CD1c-positive myeloid dendritic cell (primary cell): ENCODE measurements around the gene ARHGAP10.
"Not testable (repeated sequence)": the region's sequence is repeated elsewhere in the genome, so short reads cannot be mapped to it uniquely, and the experiment has no call there.

Source experiments
- DNase-seq: peaks from one replicate; pipeline ENCODE4 v3.0.0-alpha.2; 2016; ENCODE audit errors: extremely low spot score

Gene ARHGAP10

GRCh38 chr4:147847751-147848590 is 116.1 kb downstream of the ARHGAP10 start:
- no peak for DNase-seq

- no peak for DNase-seq
Observed at GRCh38 chr4:147848634-147849033, 116.7 kb downstream of the ARHGAP10 start.

- no peak for DNase-seq
Observed at GRCh38 chr4:147851135-147851534, 119.2 kb downstream of the ARHGAP10 start.

GRCh38 chr4:147853706-147854105 is 121.8 kb downstream of the ARHGAP10 start:
- peak; percentile 24 for DNase-seq

- no peak for DNase-seq
Observed at GRCh38 chr4:147854154-147854553, 122.3 kb downstream of the ARHGAP10 start.

DNA sequence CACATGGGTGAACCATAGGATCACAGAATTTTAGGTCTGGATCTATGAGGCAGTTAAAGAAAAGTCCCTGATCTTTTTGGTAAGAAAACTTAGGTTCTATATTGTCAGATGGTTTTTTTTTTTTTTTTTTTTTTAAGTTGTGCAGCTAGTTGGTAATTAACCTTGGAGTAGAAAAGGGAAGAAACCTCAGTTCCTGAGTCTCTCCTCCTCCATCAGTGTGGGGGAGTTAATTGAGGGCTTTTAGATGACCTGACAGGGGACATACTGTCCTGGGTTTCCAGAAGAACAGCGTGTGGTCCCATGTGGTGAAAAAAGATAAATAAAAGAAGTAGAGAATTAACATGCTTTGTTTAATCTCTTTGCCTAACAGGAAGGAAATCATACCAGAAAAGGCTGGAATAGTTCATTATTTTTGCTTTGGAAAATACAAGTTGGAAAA is 123.7 kb downstream of the ARHGAP10 start:
- DNase-seq = peak; percentile 57

DNA sequence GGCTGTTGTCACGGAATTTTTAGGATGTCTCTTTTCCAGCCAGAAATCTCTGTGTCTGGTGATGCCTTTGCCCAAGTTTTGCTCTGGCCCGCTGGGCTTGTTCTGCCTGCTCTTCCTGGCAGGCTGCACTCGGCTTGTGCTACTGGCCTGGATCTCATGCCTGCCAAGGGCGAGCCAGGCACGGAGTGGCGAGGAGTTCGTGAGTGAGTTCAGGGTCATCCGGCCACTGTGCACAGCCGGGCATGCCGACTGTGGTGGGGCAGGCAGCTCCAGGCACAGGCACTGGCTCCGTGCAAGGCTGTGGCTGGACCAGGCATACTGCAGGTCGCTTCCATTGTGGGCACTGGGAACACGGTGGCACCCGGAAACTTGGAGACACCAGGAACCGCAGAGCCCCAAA is 129.1 kb downstream of the ARHGAP10 start:
- no peak for DNase-seq

- no peak for DNase-seq
Observed at GRCh38 chr4:147862043-147862692, 130.3 kb downstream of the ARHGAP10 start.

GRCh38 chr4:147863111-147863747 is 131.3 kb downstream of the ARHGAP10 start:
- no peak for DNase-seq

DNA sequence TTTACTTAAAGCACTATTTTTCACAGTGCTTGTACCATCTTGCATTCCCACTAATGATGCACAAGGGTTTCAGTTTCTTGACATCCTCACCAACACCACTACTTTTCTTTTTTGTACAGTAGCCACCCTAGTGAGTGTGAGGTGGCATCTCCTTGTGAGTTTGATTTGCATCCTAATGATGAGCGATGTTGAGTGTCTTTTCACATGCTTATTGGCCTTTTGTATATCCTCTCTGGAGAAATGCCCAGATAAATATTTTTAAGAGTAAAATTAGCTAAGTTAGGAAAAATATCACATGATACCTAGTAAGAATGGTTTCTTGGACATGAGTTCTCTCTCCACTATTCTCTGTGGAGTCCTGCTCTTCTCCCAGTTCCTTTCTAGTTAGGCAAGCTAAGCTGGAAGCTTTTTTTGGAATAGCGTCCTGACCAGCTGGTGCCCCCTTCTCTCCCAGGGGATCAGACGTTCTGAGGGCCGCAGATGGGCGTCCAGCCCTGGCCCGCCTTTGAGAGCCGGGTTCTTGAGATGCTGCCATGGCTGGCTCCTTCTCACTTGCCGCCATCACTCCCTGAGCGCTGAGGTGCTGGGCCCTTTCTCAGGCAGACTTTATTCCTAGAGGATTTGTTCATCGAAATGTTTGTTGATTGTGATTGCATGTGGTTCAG is 132.1 kb downstream of the ARHGAP10 start:
- no peak for DNase-seq

- no peak for DNase-seq
Observed at GRCh38 chr4:147864607-147865006, 132.7 kb downstream of the ARHGAP10 start.

- DNase-seq = no peak
Observed at GRCh38 chr4:147865926-147866325, 134.0 kb downstream of the ARHGAP10 start.

DNA sequence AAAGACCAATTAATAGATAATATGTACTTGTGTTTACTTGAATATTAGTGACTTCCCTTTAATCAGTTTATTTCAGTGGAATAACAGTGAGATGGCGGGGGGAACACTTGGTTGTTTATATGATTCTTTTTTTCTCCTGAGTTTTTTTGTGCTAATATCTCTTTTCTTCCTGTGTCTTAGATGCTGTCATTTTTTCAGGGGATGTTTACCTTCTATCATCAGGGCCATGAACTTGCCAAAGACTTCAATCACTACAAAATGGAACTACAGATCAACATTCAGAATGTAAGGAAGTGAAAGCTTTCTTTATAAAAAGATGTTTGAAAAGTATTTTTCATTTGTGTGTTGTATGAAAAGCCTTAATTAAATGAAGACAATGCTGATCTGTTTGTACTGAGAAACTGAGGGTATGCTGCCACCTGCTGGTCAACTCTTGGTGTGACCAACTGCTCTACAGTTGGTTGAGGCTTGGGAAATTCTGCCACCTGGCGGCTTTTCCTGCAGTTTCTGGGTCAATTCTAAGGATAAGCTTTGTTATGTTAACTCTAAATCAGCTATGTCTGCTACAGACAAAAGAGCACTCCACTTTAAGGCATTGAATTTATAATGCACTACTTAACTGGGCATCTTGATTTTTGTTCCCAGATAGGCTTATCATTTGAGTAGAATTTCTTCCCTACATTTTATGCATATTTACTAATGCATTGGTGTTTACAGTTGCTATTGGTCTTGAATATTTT is 134.8 kb downstream of the ARHGAP10 start:
- DNase-seq = peak; percentile 95

DNA sequence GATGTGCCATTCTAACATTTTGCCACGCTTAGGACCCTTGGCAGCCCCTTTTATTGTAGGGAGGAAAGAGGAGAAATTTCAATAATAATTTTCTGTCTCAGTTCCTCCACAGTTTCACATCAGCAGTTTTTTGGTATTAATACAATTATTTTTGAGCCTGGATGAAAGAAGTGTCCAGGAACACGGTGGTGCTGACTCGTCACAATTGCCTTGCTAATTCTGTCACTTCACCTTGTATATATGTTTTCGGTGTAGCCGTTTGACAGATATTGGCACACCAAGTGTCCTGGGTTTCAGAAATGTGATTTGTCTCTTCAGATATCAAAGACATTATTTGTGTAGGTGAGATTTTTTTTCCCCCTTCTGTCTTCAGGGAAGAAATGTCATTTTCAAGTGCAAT is 142.2 kb downstream of the ARHGAP10 start:
- no peak for DNase-seq

DNA sequence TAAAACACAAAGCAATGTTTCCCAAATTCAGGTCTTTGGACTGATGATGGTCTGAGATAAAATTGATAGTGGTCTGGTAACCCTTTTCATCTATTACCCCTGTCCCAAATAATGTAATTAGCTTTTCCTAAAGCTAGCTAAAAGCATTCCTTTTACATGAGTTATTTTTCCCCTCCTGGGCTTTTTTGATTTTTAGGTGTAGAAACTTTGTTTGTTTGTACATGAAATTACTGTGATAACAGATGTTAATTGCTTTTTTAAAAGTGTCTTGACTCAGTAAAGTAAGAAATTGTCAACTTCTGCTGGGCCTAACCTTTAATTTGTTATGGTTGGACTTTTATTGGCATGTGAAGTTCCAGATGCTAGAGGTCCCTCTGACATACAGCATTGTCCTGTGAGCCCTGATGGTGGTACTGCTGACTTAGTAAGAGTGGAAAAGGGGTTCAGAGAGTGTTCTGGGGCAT is 145.5 kb downstream of the ARHGAP10 start:
- no peak for DNase-seq

DNA sequence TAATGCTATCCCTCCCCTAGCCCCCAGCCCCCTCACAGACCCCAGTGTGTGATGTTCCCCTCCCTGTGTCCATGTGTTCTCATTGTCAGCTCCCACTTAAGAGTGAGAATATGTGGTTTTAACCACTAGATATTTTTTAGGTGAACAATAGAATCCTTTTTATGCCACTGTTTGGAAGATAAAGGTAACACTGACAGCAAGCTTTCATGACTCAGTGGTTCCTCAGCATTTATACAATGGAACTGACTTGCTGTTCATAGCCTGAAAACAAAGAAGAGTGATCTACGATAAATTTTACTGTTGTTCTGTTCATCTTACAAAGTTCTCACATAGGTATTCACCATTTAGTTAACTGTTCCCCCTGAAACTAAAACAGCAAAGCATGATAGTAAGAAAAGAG is 147.8 kb downstream of the ARHGAP10 start:
- no peak for DNase-seq

DNA sequence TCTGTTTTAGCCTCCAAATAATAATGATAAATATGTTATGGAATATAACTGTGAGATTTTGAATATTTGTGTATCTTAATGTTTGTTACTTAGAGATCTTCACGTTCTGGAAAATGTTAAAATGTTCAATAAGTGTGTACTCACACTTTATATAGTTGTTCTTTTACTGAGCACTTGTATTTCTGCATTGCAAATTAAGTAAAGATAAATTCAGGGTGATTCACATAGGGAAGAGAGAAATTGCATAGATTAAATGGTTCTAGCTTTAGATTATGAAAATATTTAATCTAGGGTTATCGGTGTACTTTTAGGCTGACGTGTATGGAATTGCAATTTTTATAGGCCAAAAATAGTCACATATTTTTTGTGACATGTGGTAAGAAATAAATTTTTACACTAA is 148.6 kb downstream of the ARHGAP10 start:
- no peak for DNase-seq

- no peak for DNase-seq
Observed at GRCh38 chr4:147884536-147884935, 152.6 kb downstream of the ARHGAP10 start.

DNA sequence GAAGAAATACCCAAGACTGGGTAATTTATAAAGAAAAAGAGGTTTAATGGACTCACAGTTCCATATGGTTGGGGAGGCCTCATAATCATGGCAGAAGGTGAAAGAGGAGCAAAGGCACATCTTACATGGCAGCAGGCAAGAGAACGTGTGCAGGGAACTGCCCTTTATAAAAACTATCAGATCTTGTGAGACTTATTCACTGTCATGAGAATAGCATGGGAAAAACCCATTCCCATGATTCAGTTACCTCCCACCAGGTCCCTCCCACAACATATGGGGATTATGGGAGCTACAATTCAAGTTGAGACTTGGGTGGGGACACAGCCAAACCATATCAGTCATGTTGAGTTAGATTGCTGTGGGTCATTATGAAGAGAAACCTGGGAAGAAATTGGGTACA is 153.3 kb downstream of the ARHGAP10 start:
- not testable (repeated sequence) for DNase-seq

- no peak for DNase-seq
Observed at GRCh38 chr4:147891476-147892115, 159.7 kb downstream of the ARHGAP10 start.

DNA sequence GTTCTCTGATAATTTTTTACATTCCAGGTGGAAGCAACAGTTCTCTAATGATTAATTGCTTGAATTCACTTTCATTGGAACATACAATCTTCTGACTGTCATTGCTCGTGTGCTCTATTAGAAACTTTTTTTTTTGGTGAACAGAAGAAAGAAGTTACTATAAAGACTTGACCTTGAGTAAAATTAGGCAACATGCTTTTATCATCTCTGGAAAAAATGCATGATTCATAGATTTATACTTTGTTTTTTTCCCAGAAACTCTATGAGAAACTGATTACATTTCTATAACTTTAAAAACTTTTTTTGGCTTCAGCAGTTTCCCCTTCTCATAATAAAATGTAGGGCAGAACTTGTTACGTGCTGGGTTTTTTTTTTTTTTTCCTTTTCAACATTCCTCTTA is 167.6 kb downstream of the ARHGAP10 start:
- DNase-seq = no peak
